ENCODE results near the gene MYOCOS.

DNA sequence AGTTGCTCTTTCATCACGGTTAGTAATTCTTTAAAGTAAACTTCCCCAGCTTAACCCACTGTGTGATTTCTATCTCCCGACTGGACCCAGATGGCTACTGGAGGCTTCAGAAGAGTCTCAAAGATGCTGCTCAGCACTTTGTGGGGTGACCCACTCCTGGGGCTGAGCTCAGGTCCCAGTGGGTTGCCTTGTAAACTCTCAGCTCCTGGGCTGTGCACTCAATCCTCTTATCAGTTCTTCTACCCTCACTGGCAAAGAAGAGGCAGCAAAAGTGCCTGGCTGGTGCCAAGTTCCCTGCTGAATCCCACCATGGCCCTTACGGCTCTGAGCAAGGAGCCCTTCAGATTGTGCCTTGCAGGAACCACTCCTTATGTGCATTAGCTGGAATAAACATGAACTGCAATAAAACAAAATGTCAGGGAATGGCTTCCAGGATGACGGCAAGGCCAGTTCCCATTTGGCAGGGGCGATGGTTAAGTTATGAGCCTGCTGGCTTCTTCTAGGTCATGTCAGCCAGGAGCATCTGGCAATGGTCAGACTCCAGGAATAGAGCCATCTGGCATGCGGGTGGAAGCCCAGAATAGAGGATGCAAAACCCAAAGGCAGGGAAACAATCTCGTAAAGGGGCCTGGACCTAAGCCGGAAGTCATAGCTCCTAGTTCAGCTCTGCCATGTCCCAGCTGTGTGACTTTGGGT, 23.7 kb downstream of the MYOCOS start:
- no peak for TF ChIP-seq CTCF (IDR thresholded peaks at IDR 0.05)
- peak; percentile 36 for TF ChIP-seq EP300 (IDR thresholded peaks at IDR 0.05; ENCODE audit: low read depth)
